Suppressor macrophage treated with lipopolysaccharide for 1 hour (primary cell): ENCODE results near the gene DOK3.

ENCODE experiments used
- DNase-seq, 3 donors: peaks; one replicate each; pipeline ENCODE4 v3.0.0-alpha.2; 2020 to 2022

Gene DOK3

GRCh38 chr5:177462021-177462670 is 47.5 kb downstream of the DOK3 start:
- DNase-seq = peak; percentile 78 to 79 (median 78)

- no peak for DNase-seq
These were observed 49.6 kb downstream of the DOK3 start for GRCh38 chr5:177459819-177460628.

DNA sequence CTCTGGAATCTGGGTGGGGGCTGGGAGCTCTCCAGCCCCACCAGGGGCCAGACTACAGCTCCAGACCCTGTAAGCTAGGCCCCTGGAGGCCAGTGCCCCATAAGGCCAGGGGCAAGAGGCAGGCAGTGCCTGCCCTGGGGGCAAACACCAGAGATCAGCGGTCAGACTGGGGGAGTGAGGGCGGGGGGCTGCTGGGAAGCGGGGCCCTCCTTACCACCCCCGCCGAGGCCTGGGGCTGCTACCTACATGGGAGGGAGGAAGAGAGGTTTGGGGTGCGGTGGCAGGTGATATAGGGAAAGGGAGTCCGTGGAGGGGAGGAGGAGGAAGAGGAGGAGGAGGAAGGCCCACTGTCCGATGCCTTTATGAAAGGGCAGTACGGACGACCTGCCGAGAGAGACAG is 50.3 kb downstream of the DOK3 start:
- DNase-seq = no peak

DNA sequence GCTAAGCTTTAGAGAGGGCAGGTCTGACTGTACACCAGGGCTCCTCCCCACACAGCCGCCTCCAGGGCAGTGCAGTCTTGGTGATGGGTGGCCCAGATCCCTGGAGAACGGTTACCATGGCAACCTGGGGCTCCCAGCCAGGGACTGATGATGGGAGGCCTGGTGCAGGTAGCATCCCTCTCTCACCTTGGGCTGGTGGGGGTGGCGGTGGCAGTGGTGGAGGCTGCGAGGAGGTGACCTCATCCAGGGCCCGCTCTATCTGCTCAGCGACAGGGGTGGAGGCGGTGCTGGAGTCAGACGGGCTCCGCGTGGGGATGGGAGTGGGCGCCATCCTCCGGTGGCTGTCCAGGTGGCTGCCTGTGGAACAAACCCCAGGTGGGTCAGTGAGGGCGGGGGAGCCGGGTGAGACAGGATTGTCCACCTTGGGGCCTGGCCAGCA is 50.7 kb downstream of the DOK3 start:
- DNase-seq = no peak

- no peak for DNase-seq
These were observed 51.6 kb downstream of the DOK3 start for GRCh38 chr5:177457852-177458681.

DNA sequence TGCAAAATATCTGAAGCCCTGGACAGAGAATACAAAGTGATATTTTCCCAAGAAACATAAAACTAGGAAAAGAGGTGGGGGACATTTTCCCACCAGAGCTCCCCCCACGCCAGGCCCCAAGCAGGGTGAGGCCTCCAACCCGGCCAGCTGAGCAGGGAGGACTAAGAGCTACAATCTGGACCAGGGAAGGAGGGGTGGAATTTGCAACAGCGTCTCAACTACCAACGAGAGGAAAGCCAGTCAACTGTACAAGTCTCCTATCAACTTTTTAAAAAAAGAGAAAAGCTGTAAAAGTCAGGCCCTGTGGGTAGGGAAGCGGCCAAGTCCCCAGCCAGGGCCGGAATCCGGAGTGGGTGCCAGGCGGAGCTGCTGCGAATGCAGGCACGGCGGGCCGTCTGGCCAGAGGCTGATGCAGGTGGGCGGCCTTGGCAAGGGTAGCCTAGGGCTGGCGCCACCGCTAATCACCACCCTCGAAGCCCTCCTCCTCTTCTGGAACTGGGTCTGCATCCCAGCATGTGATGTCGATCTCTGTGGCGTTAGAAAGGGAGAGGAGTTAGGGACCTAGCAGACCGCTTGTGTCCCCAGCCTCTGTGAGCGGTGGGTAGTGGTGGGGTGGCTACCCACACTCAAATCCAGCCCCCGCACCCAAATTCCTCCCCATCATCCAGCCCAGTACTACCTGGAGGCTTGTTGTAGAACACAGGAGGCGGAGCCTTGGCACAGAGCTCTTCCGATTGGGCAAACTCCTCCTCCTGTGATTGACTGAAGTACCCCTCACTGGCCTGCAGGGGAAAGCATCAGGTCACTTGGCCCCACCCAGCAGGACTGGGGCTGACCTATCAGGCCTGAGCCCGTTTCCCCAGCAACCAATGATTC is 52.4 kb downstream of the DOK3 start:
- DNase-seq = peak; percentile 94 to 97 (median 94)

DNA sequence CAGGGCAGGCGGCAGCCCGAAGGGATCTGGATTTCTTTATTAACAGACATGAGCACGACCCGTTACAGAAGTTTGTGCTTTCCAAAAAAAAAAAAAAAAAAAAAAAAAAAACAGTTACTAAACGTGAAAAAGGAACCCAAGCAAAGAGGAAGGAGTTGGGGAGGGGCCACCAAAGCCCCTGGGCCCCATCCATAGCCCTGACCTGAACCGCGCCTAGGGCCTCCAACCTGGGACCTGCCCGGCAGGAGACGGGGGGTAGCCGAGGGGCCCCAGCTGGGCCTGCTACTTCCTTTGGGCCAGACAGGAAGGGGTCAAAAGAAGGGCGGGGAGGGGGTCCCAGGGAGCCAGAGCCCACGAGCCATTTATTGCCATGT is 53.0 kb downstream of the DOK3 start:
- no peak for DNase-seq

- peak; percentile 88 to 97 (median 95) for DNase-seq
These were observed 53.7 kb downstream of the DOK3 start for GRCh38 chr5:177455661-177456590.

DNA sequence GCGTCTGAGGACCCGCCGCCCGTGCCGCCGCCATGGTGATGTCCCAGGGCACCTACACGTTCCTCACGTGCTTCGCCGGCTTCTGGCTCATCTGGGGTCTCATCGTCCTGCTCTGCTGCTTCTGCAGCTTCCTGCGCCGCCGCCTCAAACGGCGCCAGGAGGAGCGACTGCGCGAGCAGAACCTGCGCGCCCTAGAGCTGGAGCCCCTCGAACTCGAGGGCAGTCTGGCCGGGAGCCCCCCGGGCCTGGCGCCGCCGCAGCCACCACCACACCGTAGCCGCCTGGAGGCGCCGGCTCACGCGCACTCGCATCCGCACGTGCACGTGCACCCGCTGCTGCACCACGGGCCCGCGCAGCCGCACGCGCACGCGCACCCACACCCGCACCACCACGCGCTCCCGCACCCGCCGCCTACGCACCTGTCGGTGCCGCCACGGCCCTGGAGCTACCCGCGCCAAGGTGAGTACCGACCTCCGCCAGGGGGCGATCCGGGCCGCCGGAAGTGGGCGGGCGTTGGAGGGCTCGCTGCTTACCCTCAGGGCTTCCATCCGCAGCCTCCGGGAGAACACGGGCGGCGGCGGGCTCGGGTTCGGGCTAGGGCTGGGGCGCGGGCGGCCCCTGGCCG is 54.5 kb downstream of the DOK3 start:
- DNase-seq = peak in 1 of 3 donors; percentile 55

- peak; percentile 95 to 99 (median 97) for DNase-seq
These were observed 55.1 kb downstream of the DOK3 start for GRCh38 chr5:177454397-177455035.

- peak in 1 of 3 donors; percentile 50 for DNase-seq
These were observed 55.7 kb downstream of the DOK3 start for GRCh38 chr5:177453852-177454396.

- no peak for DNase-seq
These were observed 56.7 kb downstream of the DOK3 start for GRCh38 chr5:177452688-177453638.
